GM19397 (cell line): ENCODE data around the gene SELENON.

Experiments used
- ATAC-seq: cut with Tn5 transposase; IDR thresholded peaks from one replicate; pipeline ENCODE4 v1.9.1; 2021; ENCODE audit warnings: mild to moderate bottlenecking, moderate library complexity; ENCODE audit not compliant: unreplicated experiment

The SELENON gene

DNA sequence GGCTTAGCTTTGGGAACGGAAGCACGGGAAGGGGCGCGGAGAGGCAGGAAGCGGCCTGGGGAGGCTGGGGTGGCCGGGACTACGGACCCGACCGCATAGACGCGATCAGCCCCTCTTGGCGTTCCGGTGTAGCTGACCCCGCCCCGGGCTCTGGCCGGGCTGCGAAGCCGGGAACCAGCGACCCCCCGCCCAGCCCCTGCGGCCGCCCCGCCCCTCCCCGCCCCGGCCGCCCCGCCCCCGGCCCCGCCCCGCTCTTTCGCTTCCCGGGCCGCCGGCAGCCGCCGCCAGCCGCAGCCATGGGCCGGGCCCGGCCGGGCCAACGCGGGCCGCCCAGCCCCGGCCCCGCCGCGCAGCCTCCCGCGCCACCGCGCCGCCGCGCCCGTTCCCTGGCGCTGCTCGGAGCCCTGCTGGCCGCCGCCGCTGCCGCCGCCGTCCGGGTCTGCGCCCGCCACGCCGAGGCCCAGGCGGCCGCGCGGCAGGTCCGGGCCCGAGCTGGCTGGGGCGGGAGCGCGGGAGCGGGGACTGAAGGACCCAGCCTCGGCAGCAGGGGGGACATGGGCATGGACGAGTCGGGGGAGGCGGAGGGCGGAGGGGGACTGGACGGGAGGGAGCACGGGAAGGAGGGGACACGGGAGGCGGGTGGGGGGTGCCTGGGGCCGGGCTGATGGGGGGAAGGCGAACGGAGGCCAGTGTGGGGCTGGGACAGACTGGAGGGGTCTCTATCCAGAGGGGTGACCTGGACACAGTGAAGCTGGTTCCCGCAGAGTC is at the start of gene SELENON:
SELENON (plus strand) TSS at position 259 of the 768 bp plus-strand sequence; CDS start at position 297, 38 bp downstream.
- ATAC-seq, result no peak

DNA sequence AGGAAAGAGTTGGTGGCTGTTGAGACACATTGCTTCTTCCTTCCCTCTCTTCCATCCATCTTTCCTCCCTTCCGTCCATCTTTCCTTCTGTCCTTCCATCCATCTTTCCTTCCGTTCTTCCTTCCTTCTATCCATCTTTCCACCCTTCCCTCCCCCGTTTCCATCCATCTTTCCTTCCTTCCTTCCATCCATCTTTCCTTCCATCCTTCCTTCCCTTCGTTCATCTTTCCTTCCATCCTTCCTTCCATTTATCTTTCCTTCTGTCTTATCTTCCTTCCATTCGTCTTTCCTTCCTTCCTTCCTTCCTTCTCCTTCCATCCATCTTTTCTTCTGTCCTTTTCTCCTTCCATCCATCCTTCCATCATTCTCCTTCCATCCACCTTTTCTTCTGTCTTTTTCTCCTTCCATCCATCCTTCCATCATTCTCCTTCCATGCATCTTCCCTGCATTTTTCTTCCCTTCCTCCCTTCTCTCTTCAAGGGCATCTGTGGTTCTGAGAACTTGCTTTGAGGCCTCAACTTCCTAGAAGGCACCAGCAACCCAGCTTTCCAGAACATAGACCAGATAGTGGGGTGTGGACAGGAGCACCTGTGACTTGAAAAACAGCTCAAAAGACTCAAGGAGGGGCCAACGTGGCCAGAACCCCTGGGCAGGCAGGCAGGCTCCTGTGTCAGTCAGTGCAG is 48.9 kb upstream of the SELENON start:
- ATAC-seq, result no peak

DNA sequence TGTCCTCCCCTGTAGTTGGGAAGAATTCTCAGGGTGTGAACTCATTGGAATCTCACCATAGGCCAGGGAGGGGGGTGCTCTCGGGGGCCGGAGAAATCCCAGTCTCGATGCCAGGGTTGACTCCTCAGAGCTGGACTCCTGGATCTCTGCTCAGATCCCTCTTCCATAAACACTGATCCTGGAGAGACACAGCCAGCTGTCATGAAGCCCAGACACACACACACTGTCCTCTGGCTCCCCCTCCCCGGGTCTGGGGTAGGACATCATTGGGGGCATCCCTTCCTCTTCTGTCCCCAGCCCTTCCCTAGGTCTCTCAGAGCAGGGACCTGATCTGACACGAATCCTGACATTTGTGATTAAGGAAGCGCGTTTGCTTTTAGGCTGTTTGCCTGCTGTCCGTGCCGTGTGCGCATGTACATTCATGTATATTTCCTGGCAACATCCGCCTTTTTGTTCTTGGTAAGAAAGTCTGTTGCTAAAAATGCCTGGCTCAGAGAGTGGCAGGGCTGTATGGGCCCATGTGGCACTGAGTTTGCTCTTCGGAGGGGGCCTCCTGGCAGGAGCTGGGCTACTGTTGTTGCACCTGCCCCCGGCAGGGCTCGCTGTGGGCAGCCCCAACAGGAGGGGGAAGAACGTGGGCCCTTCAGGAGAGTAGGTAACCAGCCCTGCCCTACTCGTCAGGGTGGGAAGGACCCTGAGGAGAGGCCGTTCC is 45.4 kb upstream of the SELENON start:
- no peak for ATAC-seq

GRCh38 chr1:25755475-25756125 is 44.4 kb upstream of the SELENON start:
- no peak for ATAC-seq

GRCh38 chr1:25756215-25756614 is 43.8 kb upstream of the SELENON start:
- ATAC-seq, result no peak

GRCh38 chr1:25757151-25757845 is 42.7 kb upstream of the SELENON start:
- no peak for ATAC-seq

GRCh38 chr1:25757846-25758185 is 42.2 kb upstream of the SELENON start:
- no peak for ATAC-seq

DNA sequence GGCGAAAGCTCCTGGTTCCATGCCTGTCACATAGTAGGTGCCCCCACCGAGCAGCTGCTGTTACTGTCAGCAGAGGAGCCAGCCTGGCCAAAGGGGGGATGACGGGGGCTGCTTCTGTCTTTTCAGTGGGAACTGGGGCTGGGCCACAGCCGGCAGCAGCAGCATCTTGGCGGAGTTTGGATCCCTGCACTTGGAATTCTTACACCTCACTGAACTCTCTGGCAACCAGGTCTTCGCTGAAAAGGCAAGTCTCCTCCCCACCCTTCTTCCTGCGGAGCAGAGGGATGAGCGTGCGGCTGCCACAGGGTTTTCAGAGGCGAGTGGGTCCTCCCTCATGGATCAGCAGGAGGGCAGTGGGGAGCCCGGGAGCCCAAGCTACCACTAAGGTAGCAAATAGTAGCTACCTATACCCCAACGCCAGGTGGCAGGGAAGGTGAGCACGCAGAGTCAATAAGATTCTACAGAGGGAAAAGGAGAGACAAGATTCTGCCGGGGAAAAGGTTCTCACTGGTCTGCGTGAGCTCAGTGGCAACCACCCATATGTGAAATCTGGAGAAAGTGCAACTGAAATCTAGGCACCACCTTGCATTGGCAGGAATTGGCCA is 41.4 kb upstream of the SELENON start:
- ATAC-seq, result no peak

- no peak for ATAC-seq
Observed at GRCh38 chr1:25760122-25760719, 39.8 kb upstream of the SELENON start.

DNA sequence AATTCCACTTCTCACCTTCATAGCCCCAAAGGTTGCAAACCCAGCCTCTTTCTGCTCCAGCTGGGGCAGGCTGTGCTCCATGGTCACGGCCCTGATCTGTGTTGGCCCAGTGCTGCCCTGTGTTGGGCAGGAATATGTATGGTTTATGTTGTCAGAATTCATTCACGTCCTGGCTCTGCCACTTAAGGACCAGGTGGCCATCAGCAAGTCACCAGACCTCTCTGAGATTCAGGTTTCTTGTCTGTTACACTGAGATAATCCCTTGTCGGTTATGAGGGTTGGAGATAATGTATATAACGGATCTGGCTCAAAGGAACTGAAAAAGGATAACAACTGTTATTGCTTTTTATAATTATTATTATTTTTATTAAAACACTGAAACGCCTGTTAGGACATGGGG is 39.1 kb upstream of the SELENON start:
- ATAC-seq, result no peak

- ATAC-seq, result no peak
Observed at GRCh38 chr1:25763493-25763892, 36.5 kb upstream of the SELENON start.

GRCh38 chr1:25765136-25765922 is 34.7 kb upstream of the SELENON start:
- no peak for ATAC-seq

- no peak for ATAC-seq
Observed at GRCh38 chr1:25765923-25766589, 33.9 kb upstream of the SELENON start.

DNA sequence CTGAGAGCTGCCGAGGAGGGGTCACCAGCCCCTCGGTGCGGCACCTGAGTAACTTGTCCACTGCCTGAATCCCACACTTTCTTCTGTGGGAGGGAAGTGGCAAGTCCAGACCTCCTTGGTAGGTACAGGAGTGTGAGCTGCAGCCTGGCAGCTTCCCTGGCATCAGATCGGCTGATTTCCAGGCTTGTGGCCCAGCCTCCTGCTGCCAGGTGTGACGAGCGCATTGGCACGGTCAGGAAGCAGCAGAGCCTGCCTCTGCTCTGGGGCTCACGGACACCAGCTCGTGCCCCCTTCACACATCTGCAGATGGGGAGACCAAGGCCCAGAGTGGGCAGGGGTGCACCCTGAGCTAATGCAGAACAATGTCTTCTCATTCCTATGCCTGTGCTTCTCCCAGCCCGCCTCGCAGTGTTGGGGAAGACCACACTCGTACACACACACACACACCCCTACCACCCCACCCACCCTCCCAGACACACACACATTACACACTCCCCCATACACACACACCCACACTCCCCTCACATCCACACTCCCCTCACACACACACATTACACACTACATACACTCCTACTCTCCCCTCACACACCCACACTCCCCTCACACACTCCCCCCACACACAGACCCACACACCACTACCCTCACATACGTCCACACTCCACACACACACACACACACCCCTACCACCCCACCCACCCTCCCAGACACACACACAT is 33.1 kb upstream of the SELENON start:
- ATAC-seq, result no peak

- ATAC-seq, result no peak
Observed at GRCh38 chr1:25767437-25767770, 32.6 kb upstream of the SELENON start.

DNA sequence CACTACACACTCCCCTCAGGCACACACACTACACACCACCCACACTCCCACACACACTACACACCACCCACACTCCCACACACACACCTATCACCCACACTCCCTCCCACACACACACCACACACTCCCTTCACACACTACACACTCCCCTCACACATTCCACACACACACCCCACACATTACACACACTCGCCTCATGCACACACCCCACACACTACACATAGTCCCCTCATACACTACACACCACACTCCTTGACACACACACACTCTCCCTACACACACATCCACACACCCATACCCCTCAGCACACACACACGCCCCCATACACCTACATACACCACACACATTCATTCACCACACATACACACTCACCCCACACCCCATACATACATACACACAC is 31.0 kb upstream of the SELENON start:
- no peak for ATAC-seq

- no peak for ATAC-seq
Observed at GRCh38 chr1:25769625-25770383, 30.2 kb upstream of the SELENON start.
